NT2/D1 (cell line): ENCODE data around the gene TPP1.

ENCODE experiments used
- DNase-seq: peaks from one replicate; pipeline ENCODE4 v3.0.0-alpha.2; 2011; ENCODE audit warnings: low read depth, low spot score
- H3K27me3 ChIP-seq: 2 replicates; pipeline ENCODE4 v1.6.0; 2011; ENCODE audit warnings: mild to moderate bottlenecking; ENCODE audit not compliant: insufficient read length, insufficient read depth
- H3K36me3 ChIP-seq: 2 replicates; pipeline ENCODE4 v1.6.1; 2011; ENCODE audit warnings: mild to moderate bottlenecking, low read length, mixed read lengths; ENCODE audit not compliant: insufficient read depth, insufficient read length
- H3K4me1 ChIP-seq: 2 replicates; pipeline ENCODE4 v1.5.1; 2011; ENCODE audit not compliant: insufficient read depth, insufficient read length
- H3K4me3 ChIP-seq: 2 replicates; pipeline ENCODE4 v1.5.1; 2011; ENCODE audit warnings: low read depth; ENCODE audit not compliant: insufficient read length
- H3K9ac ChIP-seq: 2 replicates; pipeline ENCODE4 v1.6.0; 2011; ENCODE audit warnings: low read depth; ENCODE audit not compliant: insufficient read length
- H3K9me3 ChIP-seq: 2 replicates; pipeline ENCODE4 v1.5.1; 2011; ENCODE audit warnings: mild to moderate bottlenecking, low read length; ENCODE audit not compliant: insufficient read depth
- SUZ12 ChIP-seq: IDR thresholded peaks from 2 replicates; pipeline ENCODE4 v1.6.1; 2011; ENCODE audit not compliant: insufficient read length, insufficient read depth; ENCODE audit errors: extremely low read depth
- YY1 ChIP-seq: IDR thresholded peaks from 2 replicates; pipeline ENCODE4 v1.6.1; 2011; ENCODE audit not compliant: insufficient read length, insufficient read depth
- ZNF274 ChIP-seq: IDR thresholded peaks from 2 replicates; pipeline ENCODE4 v1.6.1; 2011; ENCODE audit warnings: mild to moderate bottlenecking, low read depth, low read length

The TPP1 gene

GRCh38 chr11:6586434-6587359 is 32.5 kb downstream of the TPP1 start:
- Histone ChIP-seq H3K4me1 (peaks cover 5% of the 10 kb centered on the region), H3K4me3 (no peak overlapping the region), H3K9me3 (peaks cover 31% of the 10 kb centered on the region), H3K36me3 (no peaks in the 10 kb centered on the region), H3K9ac (no peak overlapping the region), H3K27me3 (no peaks in the 10 kb centered on the region)
- DNase-seq: no peak
- no peak for TF ChIP-seq ZNF274
- no peak for TF ChIP-seq YY1
- no peak for TF ChIP-seq SUZ12

- Histone ChIP-seq H3K9ac (no peak overlapping the region), H3K27me3 (no peaks in the 10 kb centered on the region), H3K4me1 (peaks cover 5% of the 10 kb centered on the region), H3K36me3 (no peaks in the 10 kb centered on the region), H3K9me3 (peaks cover 31% of the 10 kb centered on the region), H3K4me3 (no peak overlapping the region)
- TF ChIP-seq SUZ12: no peak
- TF ChIP-seq ZNF274: no peak
- TF ChIP-seq YY1: no peak
- no peak for DNase-seq
These were observed 34.7 kb downstream of the TPP1 start for GRCh38 chr11:6584528-6584927.

- TF ChIP-seq SUZ12 (no peak), YY1 (no peak), ZNF274 (no peak)
- H3K4me3 ChIP-seq: no peak overlapping the region
- H3K9me3 ChIP-seq: peaks cover 31% of the 10 kb centered on the region
- no peak for DNase-seq
- no peak overlapping the region for H3K9ac ChIP-seq
- H3K27me3 ChIP-seq: no peaks in the 10 kb centered on the region
- H3K36me3 ChIP-seq: no peaks in the 10 kb centered on the region
- peaks cover 5% of the 10 kb centered on the region for H3K4me1 ChIP-seq
These were observed 35.6 kb downstream of the TPP1 start for GRCh38 chr11:6583584-6583983.

- no peak for TF ChIP-seq ZNF274
- no peak for TF ChIP-seq SUZ12
- no peak overlapping the region for H3K4me3 ChIP-seq
- no peaks in the 10 kb centered on the region for H3K27me3 ChIP-seq
- no peak overlapping the region for H3K9ac ChIP-seq
- peaks cover 19% of the 10 kb centered on the region for H3K9me3 ChIP-seq
- DNase-seq: no peak
- no peaks in the 10 kb centered on the region for H3K36me3 ChIP-seq
- H3K4me1 ChIP-seq: no peaks in the 10 kb centered on the region
These were observed 39.5 kb downstream of the TPP1 start for GRCh38 chr11:6579681-6580080.

- Histone ChIP-seq H3K9ac (no peak overlapping the region), H3K36me3 (no peaks in the 10 kb centered on the region), H3K4me1 (no peaks in the 10 kb centered on the region), H3K9me3 (peaks cover 4% of the 10 kb centered on the region; the same call in 1 of the 2 replicates), H3K4me3 (no peak overlapping the region), H3K27me3 (no peaks in the 10 kb centered on the region)
- DNase-seq: no peak
- TF ChIP-seq YY1: no peak
- TF ChIP-seq ZNF274: no peak
- no peak for TF ChIP-seq SUZ12
These were observed 41.1 kb downstream of the TPP1 start for GRCh38 chr11:6578134-6578533.

GRCh38 chr11:6576471-6577373 is 42.5 kb downstream of the TPP1 start:
- TF ChIP-seq SUZ12 (no peak), ZNF274 (no peak), YY1 (no peak)
- Histone ChIP-seq H3K9me3 (no peaks in the 10 kb centered on the region), H3K36me3 (no peaks in the 10 kb centered on the region), H3K9ac (no peak overlapping the region), H3K27me3 (no peaks in the 10 kb centered on the region), H3K4me1 (no peaks in the 10 kb centered on the region), H3K4me3 (no peak overlapping the region)
- DNase-seq: no peak
